LNCAP (cell line): ENCODE measurements around the gene ARL15.

Source experiments
- CTCF ChIP-seq: fragments of 450-650 bp; IDR thresholded peaks from 2 replicates; pipeline ENCODE4 v1.5.1; 2017; ENCODE audit warnings: mild to moderate bottlenecking

The ARL15 gene

GRCh38 chr5:54021431-54022164 lies 288.8 kb downstream of the ARL15 start:
- no peak for TF ChIP-seq CTCF

GRCh38 chr5:54018438-54018837 lies 291.9 kb downstream of the ARL15 start:
- no peak for TF ChIP-seq CTCF

GRCh38 chr5:54017580-54017979 lies 292.8 kb downstream of the ARL15 start:
- TF ChIP-seq CTCF: no peak

GRCh38 chr5:54013556-54014194 lies 296.7 kb downstream of the ARL15 start:
- TF ChIP-seq CTCF: no peak

GRCh38 chr5:54009828-54010227 lies 300.5 kb downstream of the ARL15 start:
- TF ChIP-seq CTCF: no peak

- TF ChIP-seq CTCF: no peak
Observed at GRCh38 chr5:54009357-54009756, 301.0 kb downstream of the ARL15 start.

GRCh38 chr5:54007827-54008777 lies 302.3 kb downstream of the ARL15 start:
- no peak for TF ChIP-seq CTCF
